A673 (cell line): ENCODE data around the gene FASTK. TPM values are rescaled to one million over a fixed set of nuclear protein-coding genes. Genes with fewer than 3 reads are reported as not detected.

Source experiments
- BruUV-seq: library from RNA; stranded (reverse); fragments of 400-500 nt; replicated peaks from 2 replicates; lab custom pipeline; 2021; lab: Mats Ljungman, UMichigan
- CTCF ChIA-PET: fragments of 300-600 bp; sonication (Branson Sonifier 250); formaldehyde crosslinking; loops from one replicate; lab custom pipeline; 2022; ENCODE audit warnings: antibody characterized with exemption; lab: Charles Lee
- POLR2A ChIA-PET: fragments of 300-600 bp; sonication (Branson Sonifier 250); formaldehyde crosslinking; loops from one replicate; lab custom pipeline; 2022; ENCODE audit warnings: antibody characterized with exemption; ENCODE audit not compliant: low non-redundant PET; lab: Charles Lee
- DNase-seq: peaks from one replicate; pipeline ENCODE4 v3.0.0-alpha.2; 2015; ENCODE audit warnings: low spot score
- H3K27ac ChIP-seq: fragments of 200-600 bp; sonication (generic); 2 replicates; pipeline ENCODE4 v1.5.1; 2016; ENCODE audit warnings: mixed run types, low read depth, mild to moderate bottlenecking, mixed read lengths, antibody characterized with exemption, low read length; ENCODE audit not compliant: poor library complexity, severe bottlenecking
- H3K27me3 ChIP-seq: fragments of 200-600 bp; sonication (generic); replicated peaks from 2 replicates; pipeline ENCODE4 v1.6.1; 2017; ENCODE audit warnings: mixed run types, low read depth, mild to moderate bottlenecking, mixed read lengths, antibody characterized with exemption, low read length; ENCODE audit not compliant: insufficient read depth, poor library complexity
- H3K36me3 ChIP-seq: fragments of 200-600 bp; sonication (generic); 2 replicates; pipeline ENCODE4 v1.6.1; 2016; ENCODE audit warnings: mixed run types, mild to moderate bottlenecking, mixed read lengths, antibody characterized with exemption, low read length; ENCODE audit not compliant: insufficient read depth, poor library complexity, severe bottlenecking
- H3K4me1 ChIP-seq: fragments of 200-600 bp; sonication (generic); 2 replicates; pipeline ENCODE4 v1.6.1; 2017; ENCODE audit warnings: mixed run types, mild to moderate bottlenecking, mixed read lengths, antibody characterized with exemption, low read length; ENCODE audit not compliant: insufficient read depth, poor library complexity, severe bottlenecking
- H3K4me3 ChIP-seq: fragments of 200-600 bp; sonication (generic); 2 replicates; pipeline ENCODE4 v1.5.1; 2016; ENCODE audit warnings: low read depth, mixed run types, mild to moderate bottlenecking, mixed read lengths, low read length; ENCODE audit not compliant: poor library complexity, severe bottlenecking
- H3K9me3 ChIP-seq: fragments of 200-600 bp; sonication (generic); 2 replicates; pipeline ENCODE4 v1.6.1; 2016; ENCODE audit warnings: mixed run types, low read depth, mild to moderate bottlenecking, mixed read lengths, antibody characterized with exemption, low read length; ENCODE audit not compliant: poor library complexity, severe bottlenecking
- EZH2 ChIP-seq: fragments of 200-600 bp; sonication (generic); IDR thresholded peaks from 2 replicates; pipeline ENCODE4 v1.6.1; 2017; ENCODE audit warnings: borderline replicate concordance, low read depth, mild to moderate bottlenecking, mixed read lengths, antibody characterized with exemption, low read length; ENCODE audit not compliant: poor library complexity, severe bottlenecking
- intact Hi-C: fragments of 100-400 bp; cut with micrococcal nuclease; formaldehyde crosslinking; loops from one replicate; pipeline ENCODE4 v1.10.0; 2022; ENCODE audit not compliant: unreplicated experiment
- total RNA-seq: library from RNA; stranded (reverse); gene quantifications from 2 replicates; pipeline ENCODE4 v1.2.3, GENCODE V29; 2021
- TF ChIP-seq, protein P1 (sequence below): fragments of 300-800, 200-600 bp; sonication (generic); conservative IDR thresholded peaks from 2 replicates; pipeline ENCODE4 v1.5.1; 2017; ENCODE audit warnings: low read depth, mild to moderate bottlenecking, antibody characterized with exemption, low read length, moderate library complexity, mixed read lengths

The FASTK gene
- total RNA-seq, 1 experiment from 2014 or later, result 80.5 TPM

DNA sequence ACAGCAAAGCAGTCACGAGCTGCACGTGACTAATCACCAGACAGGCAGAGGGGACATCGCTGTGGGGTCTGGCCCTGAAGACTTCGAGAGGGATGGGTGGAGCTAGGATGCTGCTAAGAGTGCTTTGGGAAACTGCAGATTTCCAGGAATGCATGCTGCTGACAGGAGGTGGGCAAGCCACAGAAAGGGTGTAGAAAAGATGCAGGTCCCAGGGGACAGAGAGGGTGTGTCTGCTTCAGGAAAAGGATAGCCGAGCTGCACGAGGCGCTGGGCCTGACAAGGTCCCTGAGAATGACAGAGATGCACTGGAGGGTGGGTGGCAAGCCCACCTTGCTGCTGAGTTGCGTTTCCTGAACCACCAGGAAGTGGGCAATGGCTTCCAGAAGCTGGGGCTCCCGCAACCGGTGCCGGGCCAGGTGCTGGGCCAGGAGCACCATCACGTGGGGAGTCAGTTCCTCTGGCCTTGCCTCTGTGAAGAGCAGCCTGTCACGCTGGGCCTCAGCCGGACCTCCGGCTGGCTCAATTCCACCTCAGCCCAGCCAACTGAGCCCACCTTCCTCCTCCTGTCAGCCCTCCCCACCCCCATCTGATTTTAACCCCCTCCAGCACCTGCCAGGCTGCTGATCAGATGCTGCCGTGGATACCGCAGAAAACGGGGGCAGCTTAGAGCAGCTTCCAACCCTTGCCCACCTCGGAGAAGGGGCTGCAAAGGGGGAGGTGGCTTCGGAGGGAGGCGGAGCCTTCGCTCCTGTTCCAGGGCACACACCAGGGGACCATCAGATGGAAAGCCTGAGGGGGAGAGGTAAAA, 2.2 kb downstream of the FASTK start:
- POLR2A ChIA-PET, result no interaction called here
- no peak overlapping the region for H3K27ac ChIP-seq
- intact Hi-C loops, result no loop called here
- H3K9me3 ChIP-seq, result no peaks in the 10 kb centered on the region
- BruUV-seq, result no TSS peak
- TF ChIP-seq EZH2, result no peak
- TF ChIP-seq, protein P1, sequence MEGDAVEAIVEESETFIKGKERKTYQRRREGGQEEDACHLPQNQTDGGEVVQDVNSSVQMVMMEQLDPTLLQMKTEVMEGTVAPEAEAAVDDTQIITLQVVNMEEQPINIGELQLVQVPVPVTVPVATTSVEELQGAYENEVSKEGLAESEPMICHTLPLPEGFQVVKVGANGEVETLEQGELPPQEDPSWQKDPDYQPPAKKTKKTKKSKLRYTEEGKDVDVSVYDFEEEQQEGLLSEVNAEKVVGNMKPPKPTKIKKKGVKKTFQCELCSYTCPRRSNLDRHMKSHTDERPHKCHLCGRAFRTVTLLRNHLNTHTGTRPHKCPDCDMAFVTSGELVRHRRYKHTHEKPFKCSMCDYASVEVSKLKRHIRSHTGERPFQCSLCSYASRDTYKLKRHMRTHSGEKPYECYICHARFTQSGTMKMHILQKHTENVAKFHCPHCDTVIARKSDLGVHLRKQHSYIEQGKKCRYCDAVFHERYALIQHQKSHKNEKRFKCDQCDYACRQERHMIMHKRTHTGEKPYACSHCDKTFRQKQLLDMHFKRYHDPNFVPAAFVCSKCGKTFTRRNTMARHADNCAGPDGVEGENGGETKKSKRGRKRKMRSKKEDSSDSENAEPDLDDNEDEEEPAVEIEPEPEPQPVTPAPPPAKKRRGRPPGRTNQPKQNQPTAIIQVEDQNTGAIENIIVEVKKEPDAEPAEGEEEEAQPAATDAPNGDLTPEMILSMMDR, result no peak
- H3K27me3 ChIP-seq, result no peaks in the 10 kb centered on the region
- DNase-seq, result peak; percentile 50
- peaks cover 39% of the 10 kb centered on the region for H3K36me3 ChIP-seq
- CTCF ChIA-PET, result no interaction called here
- no peak overlapping the region for H3K4me3 ChIP-seq
- H3K4me1 ChIP-seq, result peaks cover 33% of the 10 kb centered on the region

DNA sequence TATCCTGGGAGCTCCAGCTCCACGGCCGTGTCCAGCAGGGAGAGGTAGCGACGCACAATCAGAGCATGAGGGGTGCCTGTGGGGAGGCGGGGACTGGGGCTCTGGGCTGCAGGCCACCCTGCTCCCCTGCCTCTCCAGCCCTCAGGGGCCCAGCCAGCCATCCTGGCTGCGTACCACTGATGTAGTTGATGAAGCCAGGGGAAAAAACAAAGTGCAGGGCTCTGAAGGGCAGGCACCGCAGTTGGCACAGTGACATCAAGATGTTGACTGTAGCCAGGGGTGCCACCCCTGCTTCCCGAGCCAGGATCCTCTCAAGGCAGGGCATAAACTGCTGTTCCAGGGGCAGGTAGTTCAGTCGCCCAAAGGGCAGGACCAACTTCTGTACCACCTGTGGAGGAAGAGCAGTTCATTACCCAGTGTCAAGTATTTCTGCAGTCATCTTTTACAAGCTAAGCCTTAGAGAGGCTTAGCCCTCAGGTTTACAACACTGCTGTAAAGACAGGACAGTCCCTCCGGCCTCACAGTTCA, 2.8 kb downstream of the FASTK start:
- POLR2A ChIA-PET, result no interaction called here
- Histone ChIP-seq H3K4me1 (peaks cover 31% of the 10 kb centered on the region), H3K9me3 (no peaks in the 10 kb centered on the region), H3K36me3 (peaks cover 42% of the 10 kb centered on the region), H3K27me3 (no peaks in the 10 kb centered on the region), H3K27ac (no peak overlapping the region), H3K4me3 (no peak overlapping the region)
- BruUV-seq, result no TSS peak
- DNase-seq, result no peak
- intact Hi-C loops, result no loop called here
- no peak for TF ChIP-seq EZH2
- TF ChIP-seq, protein P1, result no peak
- CTCF ChIA-PET, result no interaction called here

DNA sequence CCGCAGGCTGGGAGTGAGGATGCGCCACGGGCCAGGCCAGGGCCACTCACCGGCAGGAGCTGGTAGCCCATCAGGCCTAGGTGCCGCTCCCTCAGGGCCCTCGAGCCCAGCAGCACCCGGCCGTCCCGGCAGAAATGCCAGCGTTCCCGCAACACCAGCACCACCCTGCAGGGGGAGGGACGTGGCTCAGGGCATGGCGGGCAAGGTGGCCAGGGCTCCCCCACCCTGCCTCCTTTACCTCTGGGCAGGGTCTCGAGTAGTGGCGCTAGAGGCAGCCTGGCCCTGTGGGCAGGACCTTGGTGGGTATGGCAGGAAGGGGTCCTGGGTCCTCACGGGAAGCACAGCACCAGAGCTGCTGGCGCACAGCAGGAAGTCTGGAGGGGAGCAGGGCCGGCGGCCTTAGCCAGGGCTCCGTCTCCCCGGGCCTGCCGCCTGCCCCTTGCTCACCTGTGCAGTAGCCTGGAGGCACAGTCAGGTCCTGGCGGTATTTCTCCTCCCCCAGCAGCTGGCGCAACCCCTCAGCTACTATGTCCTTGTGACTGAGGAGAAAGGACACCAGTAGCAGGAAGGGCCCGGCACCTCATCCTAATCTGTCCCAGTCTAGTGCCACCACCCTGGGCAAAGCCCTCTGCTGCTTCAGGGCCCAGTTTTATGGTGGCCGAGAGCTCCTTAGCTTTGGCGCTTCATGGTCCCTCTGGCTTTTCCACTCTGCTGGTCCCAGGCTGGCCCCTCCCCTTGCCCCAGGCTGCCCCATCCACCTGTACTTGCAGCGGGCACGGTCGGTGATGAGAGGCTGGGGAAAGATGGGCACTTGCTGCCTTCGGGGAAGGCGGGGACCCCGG, 3.5 kb downstream of the FASTK start:
- intact Hi-C loops, result no loop called here
- H3K4me1 ChIP-seq, result peaks cover 25% of the 10 kb centered on the region
- H3K36me3 ChIP-seq, result peaks cover 49% of the 10 kb centered on the region
- no peak for TF ChIP-seq EZH2
- TF ChIP-seq, protein P1, result peak; percentile 49
- H3K9me3 ChIP-seq, result no peaks in the 10 kb centered on the region
- H3K27me3 ChIP-seq, result no peaks in the 10 kb centered on the region
- no peak overlapping the region for H3K4me3 ChIP-seq
- CTCF ChIA-PET, result no interaction called here
- H3K27ac ChIP-seq, result no peak overlapping the region
- no TSS peak for BruUV-seq
- POLR2A ChIA-PET, result no interaction called here
- no peak for DNase-seq
